ENCODE measurements around the gene SRSF9. TPM values are rescaled to one million over a fixed set of nuclear protein-coding genes. Genes with fewer than 3 reads are reported as not detected.
A peak's percentile ranks its signal among the peaks of the same experiment; 100 is the strongest.

SRSF9 gene
- total and polyA plus RNA-seq, 11 donors, result 14.8 to 67.1 (median 33.7) TPM

DNA sequence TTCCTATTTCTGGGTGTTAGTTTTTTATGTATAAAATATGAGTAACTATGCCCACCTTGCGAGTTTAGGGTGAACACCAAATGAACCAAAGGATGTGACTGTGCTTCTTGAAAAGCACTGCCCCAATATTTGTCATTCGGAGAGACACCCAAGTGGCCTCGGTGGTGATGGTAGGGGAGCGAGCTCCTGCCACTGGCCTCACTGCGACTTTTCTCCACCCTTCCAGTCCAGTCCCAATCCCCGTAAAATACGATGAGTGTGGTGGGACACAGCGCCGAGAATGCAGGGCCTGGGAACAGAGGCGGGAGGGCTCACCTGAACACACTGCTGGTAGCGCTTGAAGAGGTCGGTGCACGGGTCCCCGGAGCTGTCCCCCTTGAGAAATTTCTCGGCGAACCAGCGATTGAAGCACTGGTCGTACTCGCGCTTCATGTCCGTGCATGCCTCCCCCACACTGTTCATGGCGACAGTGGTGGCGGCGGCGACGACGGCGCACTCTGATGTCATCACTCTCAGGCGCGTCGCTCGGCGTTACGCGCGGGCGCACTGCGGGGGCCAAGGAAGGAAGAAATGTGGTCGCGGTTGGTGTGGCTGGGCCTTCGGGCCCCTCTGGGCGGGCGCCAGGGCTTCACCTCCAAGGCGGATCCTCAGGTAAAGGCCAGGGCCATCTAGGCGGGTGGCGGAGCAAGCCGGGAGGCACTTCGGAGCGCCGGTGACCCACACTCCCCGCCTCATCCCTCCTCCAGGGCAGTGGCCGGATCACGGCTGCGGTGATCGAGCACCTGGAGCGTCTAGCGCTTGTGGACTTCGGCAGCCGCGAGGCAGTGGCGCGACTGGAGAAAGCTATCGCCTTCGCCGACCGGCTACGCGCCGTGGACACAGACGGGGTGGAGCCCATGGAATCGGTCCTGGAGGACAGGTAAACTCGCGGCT, 23.4 kb downstream of the SRSF9 start, which contains the start of the genes GATC and TRIAP1:
GATC (plus strand) TSS at position 534 of the 933 bp plus-strand sequence; CDS start at position 571, 37 bp downstream.
TRIAP1 (minus strand) TSS at position 474 of the 933 bp plus-strand sequence; CDS start at position 462, 12 bp downstream.
- H3K4me1 ChIP-seq, result peaks cover 11 to 35% (median 22%) of the 10 kb centered on the region in 12 donors
- H3K36me3 ChIP-seq, result peaks cover 0 to 62% (median 42%) of the 10 kb centered on the region in 9 donors
- TF ChIP-seq, protein P1, sequence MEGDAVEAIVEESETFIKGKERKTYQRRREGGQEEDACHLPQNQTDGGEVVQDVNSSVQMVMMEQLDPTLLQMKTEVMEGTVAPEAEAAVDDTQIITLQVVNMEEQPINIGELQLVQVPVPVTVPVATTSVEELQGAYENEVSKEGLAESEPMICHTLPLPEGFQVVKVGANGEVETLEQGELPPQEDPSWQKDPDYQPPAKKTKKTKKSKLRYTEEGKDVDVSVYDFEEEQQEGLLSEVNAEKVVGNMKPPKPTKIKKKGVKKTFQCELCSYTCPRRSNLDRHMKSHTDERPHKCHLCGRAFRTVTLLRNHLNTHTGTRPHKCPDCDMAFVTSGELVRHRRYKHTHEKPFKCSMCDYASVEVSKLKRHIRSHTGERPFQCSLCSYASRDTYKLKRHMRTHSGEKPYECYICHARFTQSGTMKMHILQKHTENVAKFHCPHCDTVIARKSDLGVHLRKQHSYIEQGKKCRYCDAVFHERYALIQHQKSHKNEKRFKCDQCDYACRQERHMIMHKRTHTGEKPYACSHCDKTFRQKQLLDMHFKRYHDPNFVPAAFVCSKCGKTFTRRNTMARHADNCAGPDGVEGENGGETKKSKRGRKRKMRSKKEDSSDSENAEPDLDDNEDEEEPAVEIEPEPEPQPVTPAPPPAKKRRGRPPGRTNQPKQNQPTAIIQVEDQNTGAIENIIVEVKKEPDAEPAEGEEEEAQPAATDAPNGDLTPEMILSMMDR (IDR thresholded peaks at IDR 0.05), result peak in 1 of 12 donors; percentile 16
- no peak for TF ChIP-seq POLR2A (IDR thresholded peaks at IDR 0.05)
- peak within 1 kb of the TSS; percentile 63 to 93 (median 88) for H3K27ac ChIP-seq
- intact Hi-C loops (cut with DNase I), result loop anchor here in 1 of 10 donors (5.0 kb wide), 1 partner anchor 51 kb away; the partner anchor contains the start of gene DYNLL1
- peak; percentile 91 to 99 (median 98) for ATAC-seq
- DNase-seq, result peak; percentile 85 to 92 (median 86)
- H3K27me3 ChIP-seq, result no peaks in the 10 kb centered on the region
- no peaks in the 10 kb centered on the region for H3K9me3 ChIP-seq
- WGBS, 4 donors, result 0 to 1% (median 0%) methylated on average over 43 to 73 of the region's 73 CpGs
- peak within 1 kb of the TSS; percentile 65 to 100 (median 94) for H3K4me3 ChIP-seq

DNA sequence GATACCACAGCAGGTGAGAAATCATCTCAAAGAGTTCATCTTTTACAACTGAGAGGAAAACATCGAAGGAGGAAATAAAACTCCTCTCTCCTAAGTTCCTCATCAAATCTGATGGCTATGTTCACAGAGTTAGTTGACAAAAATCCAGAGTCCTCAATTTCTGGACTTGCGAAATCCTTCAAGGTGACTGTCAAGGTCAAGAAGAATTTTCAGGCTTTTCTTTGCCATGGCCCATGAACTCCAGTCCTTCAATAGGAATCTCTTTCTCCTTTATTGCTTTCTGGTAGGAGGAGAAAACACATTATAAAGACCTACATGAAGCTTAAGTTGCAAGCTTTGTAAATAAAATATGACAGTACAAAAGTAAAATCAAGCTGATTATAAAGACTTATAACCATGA, 24.9 kb downstream of the SRSF9 start:
- ATAC-seq (no peak), DNase-seq (no peak)
- peaks cover 11 to 42% (median 25%) of the 10 kb centered on the region in 12 donors for H3K4me1 ChIP-seq
- H3K9me3 ChIP-seq, result no peaks in the 10 kb centered on the region
- no peaks in the 10 kb centered on the region for H3K27me3 ChIP-seq
- no peak overlapping the region for H3K27ac ChIP-seq
- intact Hi-C loops (cut with DNase I), result loop anchor here in 1 of 10 donors (5.0 kb wide), 1 partner anchor 53 kb away; the partner anchor contains the start of gene DYNLL1
- TF ChIP-seq POLR2A (IDR thresholded peaks at IDR 0.05), result no peak
- TF ChIP-seq, protein P1 (IDR thresholded peaks at IDR 0.05), result no peak
- peaks cover 0 to 61% (median 47%) of the 10 kb centered on the region in 9 donors for H3K36me3 ChIP-seq
- peak overlapping the region in 1 of 12 donors; percentile 65 for H3K4me3 ChIP-seq
- WGBS, 4 donors, result 87 to 95% (median 91%) methylated on average over 2 of the region's 2 CpGs

DNA sequence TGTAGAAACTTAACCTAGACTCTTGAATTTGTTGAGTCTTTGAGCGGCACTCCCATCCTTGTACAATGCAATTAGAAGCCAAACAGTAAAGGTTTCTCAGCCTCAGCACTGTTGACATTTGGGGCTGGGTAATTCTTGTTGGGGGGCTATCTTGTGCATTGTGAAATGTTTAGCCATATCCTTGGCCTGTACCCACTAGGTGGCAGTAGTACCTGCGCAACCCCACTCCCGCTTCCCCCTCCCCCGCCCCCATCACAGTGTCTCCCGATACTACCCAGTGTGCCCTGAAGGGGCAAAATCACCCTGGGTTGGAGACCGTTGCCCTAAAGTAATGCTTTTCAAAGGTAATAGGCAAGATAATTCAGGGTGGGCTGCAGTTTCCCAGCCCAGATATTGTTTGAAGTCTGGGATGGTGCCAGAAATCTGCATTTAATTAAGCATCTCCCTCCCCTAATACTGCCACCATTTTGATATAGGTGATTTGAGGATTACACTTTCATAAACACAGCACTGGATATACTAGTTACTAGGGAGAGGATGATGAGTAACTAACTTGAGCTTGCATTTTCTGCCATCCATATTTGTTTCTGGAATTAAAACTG, 29.8 kb downstream of the SRSF9 start:
- no peaks in the 10 kb centered on the region for H3K9me3 ChIP-seq
- peaks cover 0 to 32% (median 17%) of the 10 kb centered on the region in 12 donors for H3K4me1 ChIP-seq
- DNase-seq, result peak in 2 of 5 donors; percentile 34 to 45
- ATAC-seq, result peak in 3 of 4 donors; percentile 35 to 51 (median 44)
- 17 to 19% (median 18%) methylated on average over 4 to 6 of the region's 6 CpGs for WGBS, 4 donors
- H3K4me3 ChIP-seq, result peak overlapping the region in 4 of 12 donors; percentile 73 to 97 (median 83)
- TF ChIP-seq, protein P1 (IDR thresholded peaks at IDR 0.05), result peak; percentile 37 to 69 (median 56)
- no peak for TF ChIP-seq POLR2A (IDR thresholded peaks at IDR 0.05)
- H3K27me3 ChIP-seq, result no peaks in the 10 kb centered on the region
- intact Hi-C loops (cut with DNase I), result loop anchor here in 2 of 10 donors (2.0 to 10.0 kb wide), 3 partner anchors 57 to 209 kb away; partner anchors contain the start of genes DYNLL1 (in 1 of the 2) and PLA2G1B (in 1 of the 2)
- H3K27ac ChIP-seq, result peak overlapping the region in 1 of 12 donors; percentile 89
- peaks cover 0 to 55% (median 48%) of the 10 kb centered on the region in 9 donors for H3K36me3 ChIP-seq

All from heart left ventricle (tissue), 16 donors.